ENCODE results near the gene FHDC1.

FHDC1 gene

GRCh38 chr4:152947311-152947710, 11.2 kb downstream of the FHDC1 start:
- no peak for DNase-seq (ENCODE audit: insufficient read length, low spot score)
- no peak for FAIRE-seq
- TF ChIP-seq, protein P1, sequence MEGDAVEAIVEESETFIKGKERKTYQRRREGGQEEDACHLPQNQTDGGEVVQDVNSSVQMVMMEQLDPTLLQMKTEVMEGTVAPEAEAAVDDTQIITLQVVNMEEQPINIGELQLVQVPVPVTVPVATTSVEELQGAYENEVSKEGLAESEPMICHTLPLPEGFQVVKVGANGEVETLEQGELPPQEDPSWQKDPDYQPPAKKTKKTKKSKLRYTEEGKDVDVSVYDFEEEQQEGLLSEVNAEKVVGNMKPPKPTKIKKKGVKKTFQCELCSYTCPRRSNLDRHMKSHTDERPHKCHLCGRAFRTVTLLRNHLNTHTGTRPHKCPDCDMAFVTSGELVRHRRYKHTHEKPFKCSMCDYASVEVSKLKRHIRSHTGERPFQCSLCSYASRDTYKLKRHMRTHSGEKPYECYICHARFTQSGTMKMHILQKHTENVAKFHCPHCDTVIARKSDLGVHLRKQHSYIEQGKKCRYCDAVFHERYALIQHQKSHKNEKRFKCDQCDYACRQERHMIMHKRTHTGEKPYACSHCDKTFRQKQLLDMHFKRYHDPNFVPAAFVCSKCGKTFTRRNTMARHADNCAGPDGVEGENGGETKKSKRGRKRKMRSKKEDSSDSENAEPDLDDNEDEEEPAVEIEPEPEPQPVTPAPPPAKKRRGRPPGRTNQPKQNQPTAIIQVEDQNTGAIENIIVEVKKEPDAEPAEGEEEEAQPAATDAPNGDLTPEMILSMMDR (IDR thresholded peaks at IDR 0.05; ENCODE audit: insufficient read depth, missing control alignments), result no peak

DNA sequence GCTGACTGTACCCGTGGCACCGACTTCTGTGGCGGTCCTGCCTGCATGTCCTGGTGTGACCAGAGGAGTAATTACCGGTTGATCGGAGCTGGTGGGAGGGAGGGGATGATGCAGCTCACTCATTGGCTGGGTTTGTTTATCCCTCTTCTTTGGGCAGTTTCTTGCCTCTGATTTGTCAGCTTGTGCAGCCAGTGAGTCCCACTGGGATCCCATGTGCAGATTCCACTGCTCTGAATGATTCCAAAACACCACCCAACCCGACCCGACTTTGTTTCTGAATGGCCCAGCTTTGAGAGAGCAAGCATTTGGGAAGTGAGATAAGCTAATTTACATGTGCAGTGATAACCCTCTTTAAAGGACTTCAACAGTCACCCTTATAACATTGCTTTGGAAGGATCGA, 13.8 kb downstream of the FHDC1 start:
- TF ChIP-seq, protein P1 (IDR thresholded peaks at IDR 0.05; ENCODE audit: insufficient read depth, missing control alignments), result no peak
- DNase-seq (ENCODE audit: insufficient read length, low spot score), result no peak
- no peak for FAIRE-seq

DNA sequence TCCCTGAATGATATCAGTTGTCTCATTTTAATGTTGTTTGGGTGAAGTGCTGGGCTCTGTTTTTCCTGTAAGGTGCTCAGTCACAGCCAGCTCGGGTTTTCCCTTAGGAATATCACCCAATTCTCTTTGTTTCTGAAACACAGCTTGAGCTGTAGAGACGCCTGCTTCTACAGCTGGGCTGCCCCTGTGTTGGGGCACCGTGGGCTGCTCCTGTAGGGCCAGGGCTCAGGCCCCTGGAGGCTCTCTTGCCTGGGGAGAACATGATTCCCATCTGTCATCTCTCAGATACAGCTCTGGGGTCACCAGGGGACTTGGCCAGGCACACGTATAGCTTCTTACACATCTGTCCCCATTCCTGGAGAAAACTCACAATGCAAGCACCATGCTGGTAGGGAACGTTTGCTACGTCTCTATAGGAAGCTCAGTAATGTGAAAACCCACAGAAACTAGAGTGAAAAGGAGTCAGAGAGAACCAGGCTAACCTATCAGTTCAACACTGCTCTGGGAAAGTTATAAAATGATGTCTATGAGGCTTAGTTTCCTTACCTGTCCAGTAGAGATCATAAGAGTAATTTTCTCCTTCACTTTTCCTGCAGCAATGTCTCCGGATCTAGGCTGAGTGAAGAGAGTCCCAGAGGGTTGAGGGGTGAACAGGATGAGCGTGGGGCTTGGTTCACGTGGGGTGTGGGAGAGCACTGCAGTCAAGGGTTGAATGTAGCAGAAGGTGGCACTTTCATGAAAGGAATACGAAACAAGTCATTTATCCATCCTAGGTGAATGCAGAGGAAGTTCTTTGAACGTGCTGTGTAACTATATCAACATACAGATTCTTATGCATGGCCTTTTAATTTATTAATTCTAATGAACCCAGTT, 14.5 kb downstream of the FHDC1 start:
- FAIRE-seq (no peak), DNase-seq (ENCODE audit: insufficient read length, low spot score) (no peak)
- TF ChIP-seq, protein P1 (IDR thresholded peaks at IDR 0.05; ENCODE audit: insufficient read depth, missing control alignments), result no peak

DNA sequence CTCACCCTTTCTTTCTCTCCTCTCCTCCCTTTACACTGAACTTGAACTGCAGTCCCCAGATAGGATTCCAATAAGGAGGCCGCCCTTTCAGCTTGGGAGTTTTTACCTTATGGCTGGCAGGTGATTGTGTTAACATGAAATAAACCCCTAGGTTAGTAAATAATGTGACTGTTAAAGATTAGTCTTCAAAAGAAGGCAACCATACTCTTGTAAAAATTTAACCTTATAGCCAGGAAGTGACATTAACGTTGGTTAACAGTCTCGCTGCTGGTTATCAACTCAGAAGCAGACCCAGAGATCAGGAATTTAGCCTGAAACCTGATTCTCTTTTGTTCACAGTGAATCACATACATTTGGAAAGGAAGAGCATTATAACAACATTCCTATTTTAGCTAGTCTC, 15.2 kb downstream of the FHDC1 start:
- FAIRE-seq (no peak), DNase-seq (ENCODE audit: insufficient read length, low spot score) (no peak)
- TF ChIP-seq, protein P1 (IDR thresholded peaks at IDR 0.05; ENCODE audit: insufficient read depth, missing control alignments), result no peak

DNA sequence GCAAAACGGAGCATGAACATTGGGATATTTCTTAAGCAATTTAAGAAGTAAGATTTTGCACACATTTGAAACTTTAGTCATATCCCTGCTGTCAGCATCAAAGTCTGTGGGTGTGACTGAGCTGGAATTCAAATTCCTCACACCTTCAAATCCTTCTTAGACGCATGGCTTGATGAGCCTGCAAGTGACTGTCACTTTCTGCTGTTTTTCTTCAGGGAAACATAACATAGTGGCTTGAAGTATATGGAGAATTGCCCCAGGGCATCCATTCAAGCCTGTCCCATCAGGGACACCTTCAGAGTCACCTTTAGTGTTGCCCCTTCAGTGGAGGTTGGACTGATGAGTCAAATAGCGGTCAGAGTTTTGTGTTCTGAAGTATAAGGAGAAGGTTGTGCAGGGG, 17.4 kb downstream of the FHDC1 start:
- TF ChIP-seq, protein P1 (IDR thresholded peaks at IDR 0.05; ENCODE audit: insufficient read depth, missing control alignments), result no peak
- FAIRE-seq (no peak), DNase-seq (ENCODE audit: insufficient read length, low spot score) (no peak)

DNA sequence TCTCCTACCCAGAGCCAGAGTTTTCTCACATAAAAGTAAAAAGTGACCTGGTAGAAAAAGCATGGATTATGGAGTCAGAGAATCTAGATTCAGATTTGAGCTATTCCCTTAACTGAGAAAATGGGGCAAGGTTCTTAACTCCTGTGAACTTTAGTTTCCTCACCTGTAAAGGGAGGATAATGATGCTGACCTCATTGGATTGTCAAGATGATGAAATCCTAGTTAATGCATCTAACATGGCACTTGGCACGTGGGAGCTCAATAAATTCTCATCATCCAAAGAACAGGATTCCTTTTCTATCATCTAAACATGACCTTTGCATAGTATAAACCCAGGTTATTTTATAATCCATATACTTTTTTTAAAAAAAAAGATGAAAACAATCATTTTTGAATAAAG, 18.6 kb downstream of the FHDC1 start:
- FAIRE-seq (no peak), DNase-seq (ENCODE audit: insufficient read length, low spot score) (no peak)
- TF ChIP-seq, protein P1 (IDR thresholded peaks at IDR 0.05; ENCODE audit: insufficient read depth, missing control alignments), result no peak

DNA sequence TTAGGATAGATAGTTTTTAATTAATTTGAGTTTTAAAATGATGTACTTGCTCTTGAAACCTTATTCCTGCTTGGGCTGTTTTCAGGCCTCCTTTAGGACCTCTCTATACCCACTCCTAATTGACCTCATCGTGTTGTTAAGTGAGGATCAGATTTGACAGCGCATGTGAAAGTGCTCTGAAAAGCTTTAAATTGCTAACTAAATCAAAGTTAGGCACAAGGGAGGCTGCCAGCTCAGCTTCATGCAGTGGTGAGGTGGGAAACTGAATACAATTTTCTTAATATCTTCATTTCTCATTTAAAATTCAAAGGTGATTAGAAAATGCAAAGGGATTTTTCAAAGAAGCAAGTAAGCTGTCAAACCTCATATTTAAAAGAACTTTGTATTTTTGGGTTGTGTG, 20.0 kb downstream of the FHDC1 start:
- DNase-seq (ENCODE audit: insufficient read length, low spot score), result no peak
- TF ChIP-seq, protein P1 (IDR thresholded peaks at IDR 0.05; ENCODE audit: insufficient read depth, missing control alignments), result no peak
- no peak for FAIRE-seq
